Activated CD8-positive, alpha-beta memory T cell treated with anti-CD3 and anti-CD28 coated beads for 48 hours (primary cell): ENCODE data around the gene NT5M.

Experiments
- DNase-seq, 3 experiments: peaks; one replicate each; pipeline ENCODE4 v3.0.0-alpha.2; 2020; ENCODE audit warnings: low read depth in 2 of 3, low spot score in 2 of 3

NT5M gene

GRCh38 chr17:17388657-17389496, 85.7 kb downstream of the NT5M start:
- no peak for DNase-seq

- no peak for DNase-seq
Observed at GRCh38 chr17:17391668-17392370, 88.6 kb downstream of the NT5M start.

- no peak for DNase-seq
Observed at GRCh38 chr17:17393976-17394375, 90.8 kb downstream of the NT5M start.

- DNase-seq = no peak
Observed at GRCh38 chr17:17394494-17394893, 91.3 kb downstream of the NT5M start.

GRCh38 chr17:17395246-17395802, 92.2 kb downstream of the NT5M start:
- DNase-seq = no peak

- DNase-seq = no peak
Observed at GRCh38 chr17:17395885-17396284, 92.7 kb downstream of the NT5M start.
